ENCODE data around the gene ANTXR1.

ANTXR1 gene

DNA sequence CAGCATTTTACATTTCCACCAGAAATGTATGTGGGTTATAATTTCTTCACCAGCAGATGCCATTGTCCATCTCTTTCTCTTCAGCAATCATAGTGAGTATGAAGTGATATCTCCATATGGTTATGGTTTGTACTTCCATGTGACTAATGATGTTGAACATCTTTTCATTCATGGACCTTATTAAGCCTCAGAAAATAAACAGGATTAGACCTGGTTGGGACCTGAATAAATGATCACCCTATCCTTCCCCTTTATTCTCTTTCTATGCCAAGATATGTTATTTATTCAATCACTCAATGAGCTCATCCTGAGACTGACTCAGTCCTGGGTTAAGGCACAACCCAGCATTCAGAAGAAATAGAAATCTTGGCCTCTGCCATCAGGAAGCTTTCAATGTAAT, 86.6 kb downstream of the ANTXR1 start:
- Histone ChIP-seq H3K79me2 (ENCODE audit: insufficient read depth, low read length) (no peaks in the 10 kb centered on the region), H2AFZ (ENCODE audit: low read depth, low read length) (no peak overlapping the region), H3K9me3 (ENCODE audit: insufficient read depth, low read length, severe bottlenecking) (no peaks in the 10 kb centered on the region), H3K4me3 (ENCODE audit: low read depth in 1 of 2, low read length in 2 of 2) (no peak overlapping the region), H3K4me1 (ENCODE audit: insufficient read depth, low read length) (no peaks in the 10 kb centered on the region), H3K4me2 (ENCODE audit: insufficient read depth, low read length) (no peak overlapping the region), H4K20me1 (ENCODE audit: insufficient read depth, low read length) (no peaks in the 10 kb centered on the region), H3K27me3 (ENCODE audit: insufficient read depth, low read length, poor library complexity) (no peaks in the 10 kb centered on the region), H3K36me3 (ENCODE audit: insufficient read depth, low read length) (peaks cover 50% of the 10 kb centered on the region), H3K9ac (ENCODE audit: low read depth, low read length) (no peak overlapping the region), H3K27ac (ENCODE audit: low read length) (no peak overlapping the region)
- no peak for DNase-seq
- TF ChIP-seq EZH2 (IDR thresholded peaks at IDR 0.05; ENCODE audit: borderline replicate concordance, low read depth, low read length, severe bottlenecking), result no peak
- ATAC-seq (ENCODE audit: insufficient read depth, low read depth), result no peak

DNA sequence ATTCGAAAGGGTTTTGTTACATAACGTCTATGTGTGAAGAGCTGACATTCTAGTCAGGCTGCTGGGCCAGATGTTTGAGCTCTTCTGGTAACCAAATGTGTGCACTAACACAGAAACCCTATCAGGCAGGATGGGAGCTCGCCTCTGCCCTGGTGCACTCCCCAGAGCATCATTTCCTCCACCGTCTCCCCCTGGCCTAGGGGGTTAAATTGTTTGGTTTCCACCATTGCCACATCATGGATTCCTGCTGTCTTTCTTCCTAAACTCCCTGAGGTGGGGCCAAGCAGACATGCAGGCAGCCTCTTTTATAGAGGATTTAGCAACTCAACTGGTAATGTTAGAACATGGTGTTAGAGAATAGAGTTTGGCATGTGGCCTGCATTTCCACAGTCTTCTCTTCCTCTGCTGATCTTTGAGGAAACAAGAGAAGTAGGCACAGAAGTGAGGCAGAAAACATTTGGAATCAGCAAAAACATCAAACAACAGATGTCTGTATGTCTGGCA, 87.3 kb downstream of the ANTXR1 start:
- no peaks in the 10 kb centered on the region for H3K27me3 ChIP-seq (ENCODE audit: insufficient read depth, low read length, poor library complexity)
- H3K36me3 ChIP-seq (ENCODE audit: insufficient read depth, low read length), result peaks cover 45% of the 10 kb centered on the region
- H2AFZ ChIP-seq (ENCODE audit: low read depth, low read length), result no peak overlapping the region
- H3K4me2 ChIP-seq (ENCODE audit: insufficient read depth, low read length), result no peak overlapping the region
- H3K9me3 ChIP-seq (ENCODE audit: insufficient read depth, low read length, severe bottlenecking), result no peaks in the 10 kb centered on the region
- TF ChIP-seq EZH2 (IDR thresholded peaks at IDR 0.05; ENCODE audit: borderline replicate concordance, low read depth, low read length, severe bottlenecking), result no peak
- TF ChIP-seq, protein P1, sequence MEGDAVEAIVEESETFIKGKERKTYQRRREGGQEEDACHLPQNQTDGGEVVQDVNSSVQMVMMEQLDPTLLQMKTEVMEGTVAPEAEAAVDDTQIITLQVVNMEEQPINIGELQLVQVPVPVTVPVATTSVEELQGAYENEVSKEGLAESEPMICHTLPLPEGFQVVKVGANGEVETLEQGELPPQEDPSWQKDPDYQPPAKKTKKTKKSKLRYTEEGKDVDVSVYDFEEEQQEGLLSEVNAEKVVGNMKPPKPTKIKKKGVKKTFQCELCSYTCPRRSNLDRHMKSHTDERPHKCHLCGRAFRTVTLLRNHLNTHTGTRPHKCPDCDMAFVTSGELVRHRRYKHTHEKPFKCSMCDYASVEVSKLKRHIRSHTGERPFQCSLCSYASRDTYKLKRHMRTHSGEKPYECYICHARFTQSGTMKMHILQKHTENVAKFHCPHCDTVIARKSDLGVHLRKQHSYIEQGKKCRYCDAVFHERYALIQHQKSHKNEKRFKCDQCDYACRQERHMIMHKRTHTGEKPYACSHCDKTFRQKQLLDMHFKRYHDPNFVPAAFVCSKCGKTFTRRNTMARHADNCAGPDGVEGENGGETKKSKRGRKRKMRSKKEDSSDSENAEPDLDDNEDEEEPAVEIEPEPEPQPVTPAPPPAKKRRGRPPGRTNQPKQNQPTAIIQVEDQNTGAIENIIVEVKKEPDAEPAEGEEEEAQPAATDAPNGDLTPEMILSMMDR (IDR thresholded peaks at IDR 0.05; ENCODE audit: borderline replicate concordance, extremely low read depth, low read length, poor library complexity, severe bottlenecking), result no peak
- no peak for DNase-seq
- H3K4me1 ChIP-seq (ENCODE audit: insufficient read depth, low read length), result no peaks in the 10 kb centered on the region
- no peak overlapping the region for H3K9ac ChIP-seq (ENCODE audit: low read depth, low read length)
- no peak overlapping the region for H3K4me3 ChIP-seq (ENCODE audit: low read depth in 1 of 2, low read length in 2 of 2)
- ATAC-seq (ENCODE audit: insufficient read depth, low read depth), result no peak
- H4K20me1 ChIP-seq (ENCODE audit: insufficient read depth, low read length), result no peaks in the 10 kb centered on the region
- no peak overlapping the region for H3K27ac ChIP-seq (ENCODE audit: low read length)
- no peaks in the 10 kb centered on the region for H3K79me2 ChIP-seq (ENCODE audit: insufficient read depth, low read length)

DNA sequence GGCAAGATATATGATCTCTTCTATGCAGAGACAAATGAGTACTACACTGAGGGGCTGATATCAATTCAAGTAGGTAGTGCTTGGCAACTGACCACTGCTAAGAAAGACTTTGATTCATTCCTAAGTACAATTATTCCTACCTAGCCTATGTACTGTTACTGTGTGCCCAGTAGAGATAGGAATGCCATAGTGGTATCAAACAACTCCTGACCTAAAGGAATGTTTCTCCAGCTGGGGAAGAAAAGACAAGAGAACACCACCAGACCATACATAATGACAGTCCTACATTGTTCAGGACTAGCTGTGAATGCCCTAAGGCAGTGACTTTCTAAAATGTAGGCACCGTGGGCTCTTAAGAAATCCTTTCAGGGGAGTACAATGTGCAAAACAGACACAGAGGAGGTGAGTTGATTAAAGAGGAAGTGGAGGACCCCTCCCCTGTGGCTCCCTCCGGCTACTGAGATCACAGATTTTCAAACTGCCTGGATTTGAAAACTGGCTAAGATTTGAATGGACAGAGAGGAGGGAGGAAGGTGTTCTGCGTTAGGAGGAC, 89.1 kb downstream of the ANTXR1 start:
- Histone ChIP-seq H3K4me2 (ENCODE audit: insufficient read depth, low read length) (no peak overlapping the region), H3K79me2 (ENCODE audit: insufficient read depth, low read length) (no peaks in the 10 kb centered on the region), H3K27ac (ENCODE audit: low read length) (no peak overlapping the region), H3K4me1 (ENCODE audit: insufficient read depth, low read length) (no peaks in the 10 kb centered on the region), H3K4me3 (ENCODE audit: low read depth in 1 of 2, low read length in 2 of 2) (no peak overlapping the region), H4K20me1 (ENCODE audit: insufficient read depth, low read length) (no peaks in the 10 kb centered on the region), H3K27me3 (ENCODE audit: insufficient read depth, low read length, poor library complexity) (no peaks in the 10 kb centered on the region), H3K9ac (ENCODE audit: low read depth, low read length) (no peak overlapping the region), H2AFZ (ENCODE audit: low read depth, low read length) (no peak overlapping the region), H3K36me3 (ENCODE audit: insufficient read depth, low read length) (peaks cover 45% of the 10 kb centered on the region), H3K9me3 (ENCODE audit: insufficient read depth, low read length, severe bottlenecking) (no peaks in the 10 kb centered on the region)
- ATAC-seq (ENCODE audit: insufficient read depth, low read depth), result no peak
- DNase-seq, result no peak
- TF ChIP-seq EZH2 (IDR thresholded peaks at IDR 0.05; ENCODE audit: borderline replicate concordance, low read depth, low read length, severe bottlenecking), result no peak
- TF ChIP-seq, protein P1 (IDR thresholded peaks at IDR 0.05; ENCODE audit: borderline replicate concordance, extremely low read depth, low read length, poor library complexity, severe bottlenecking), result no peak

DNA sequence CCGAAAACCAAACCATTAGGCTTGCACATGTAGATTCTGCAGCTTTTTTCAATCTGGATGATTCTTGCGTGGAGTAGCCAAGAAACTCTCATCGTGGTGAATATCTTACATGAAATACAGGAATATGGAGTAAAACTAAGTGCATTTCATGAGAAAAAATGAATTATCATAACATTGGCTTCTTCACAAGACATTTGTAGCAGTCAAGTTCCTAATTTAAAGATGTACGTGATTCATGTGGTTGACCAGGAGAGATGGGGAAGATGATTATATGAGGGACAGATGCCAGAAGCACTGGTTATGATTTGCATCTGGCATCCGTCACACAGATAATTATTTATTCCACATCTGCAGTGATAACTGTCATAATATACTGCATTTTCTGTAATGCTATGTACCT, 90.4 kb downstream of the ANTXR1 start:
- Histone ChIP-seq H3K27me3 (ENCODE audit: insufficient read depth, low read length, poor library complexity) (no peaks in the 10 kb centered on the region), H3K4me2 (ENCODE audit: insufficient read depth, low read length) (no peak overlapping the region), H4K20me1 (ENCODE audit: insufficient read depth, low read length) (no peaks in the 10 kb centered on the region), H3K4me3 (ENCODE audit: low read depth in 1 of 2, low read length in 2 of 2) (no peak overlapping the region), H3K9ac (ENCODE audit: low read depth, low read length) (no peak overlapping the region), H3K79me2 (ENCODE audit: insufficient read depth, low read length) (no peaks in the 10 kb centered on the region), H3K9me3 (ENCODE audit: insufficient read depth, low read length, severe bottlenecking) (no peaks in the 10 kb centered on the region), H3K36me3 (ENCODE audit: insufficient read depth, low read length) (peaks cover 42% of the 10 kb centered on the region), H3K27ac (ENCODE audit: low read length) (no peak overlapping the region), H3K4me1 (ENCODE audit: insufficient read depth, low read length) (no peaks in the 10 kb centered on the region), H2AFZ (ENCODE audit: low read depth, low read length) (no peak overlapping the region)
- DNase-seq, result no peak
- TF ChIP-seq, protein P1 (IDR thresholded peaks at IDR 0.05; ENCODE audit: borderline replicate concordance, extremely low read depth, low read length, poor library complexity, severe bottlenecking), result no peak
- no peak for TF ChIP-seq EZH2 (IDR thresholded peaks at IDR 0.05; ENCODE audit: borderline replicate concordance, low read depth, low read length, severe bottlenecking)
- no peak for ATAC-seq (ENCODE audit: insufficient read depth, low read depth)

Measured in DND-41 (cell line).